Stimulated activated CD4-positive, alpha-beta T cell treated with anti-CD3 and anti-CD28 coated beads, TNF-alpha, amount 100 ng/mL, for 1 hour (primary cell): ENCODE measurements around the gene HNRNPA3.
"Not testable (repeated sequence)": the region's sequence is repeated elsewhere in the genome, so short reads cannot be mapped to it uniquely, and the experiment has no call there.

Experiments
- DNase-seq, 3 donors: peaks; one replicate each; pipeline ENCODE4 v3.0.0-alpha.2; 2020; ENCODE audit warnings: low read depth in 3 of 3, low spot score in 1 of 3

Gene HNRNPA3

GRCh38 chr2:177254433-177255226, 42.0 kb downstream of the HNRNPA3 start:
- no peak for DNase-seq

GRCh38 chr2:177255227-177255601, 42.6 kb downstream of the HNRNPA3 start:
- DNase-seq, result no peak

GRCh38 chr2:177256026-177256425, 43.4 kb downstream of the HNRNPA3 start:
- DNase-seq, result no peak

- DNase-seq, result no peak
These were observed 44.1 kb downstream of the HNRNPA3 start for GRCh38 chr2:177256695-177257094.

- DNase-seq, result no peak
These were observed 44.9 kb downstream of the HNRNPA3 start for GRCh38 chr2:177257471-177257870.

GRCh38 chr2:177258059-177258458, 45.5 kb downstream of the HNRNPA3 start:
- DNase-seq, result no peak

GRCh38 chr2:177260379-177260778, 47.8 kb downstream of the HNRNPA3 start:
- no peak for DNase-seq

GRCh38 chr2:177261116-177262060, 48.8 kb downstream of the HNRNPA3 start:
- DNase-seq, result no peak

GRCh38 chr2:177262092-177262491, 49.5 kb downstream of the HNRNPA3 start:
- DNase-seq, result no peak

GRCh38 chr2:177262958-177263450, 50.4 kb downstream of the HNRNPA3 start:
- DNase-seq, result no peak

- peak; percentile 84 to 90 (median 85) for DNase-seq
These were observed 51.0 kb downstream of the HNRNPA3 start for GRCh38 chr2:177263451-177264208.

GRCh38 chr2:177264209-177264692, 51.7 kb downstream of the HNRNPA3 start:
- DNase-seq, result no peak

GRCh38 chr2:177264693-177265587, 52.3 kb downstream of the HNRNPA3 start, which contains the start of gene NFE2L2:
Gene NFE2L2 (minus strand): TSS chr2:177264727. CDS start chr2:177264576, 151 bp downstream.
- peak; percentile 81 to 97 (median 88) for DNase-seq

- DNase-seq, result no peak
These were observed 53.5 kb downstream of the HNRNPA3 start for GRCh38 chr2:177265824-177266817.

- DNase-seq, result not testable (repeated sequence)
These were observed 54.4 kb downstream of the HNRNPA3 start for GRCh38 chr2:177266955-177267354.

- no peak for DNase-seq
These were observed 55.7 kb downstream of the HNRNPA3 start for GRCh38 chr2:177268187-177268871.

GRCh38 chr2:177268901-177269300, 56.3 kb downstream of the HNRNPA3 start:
- DNase-seq, result no peak

GRCh38 chr2:177270531-177270930, 57.9 kb downstream of the HNRNPA3 start:
- DNase-seq, result no peak
